CD4-positive, alpha-beta T cell treated with Interleukin-6 for 4 hours (primary cell): Measurements from ENCODE around the gene GORASP1.

Experiments
- DNase-seq: peaks from one replicate; pipeline ENCODE4 v3.0.0-alpha.2; 2020; ENCODE audit warnings: mixed read lengths

Gene GORASP1

DNA sequence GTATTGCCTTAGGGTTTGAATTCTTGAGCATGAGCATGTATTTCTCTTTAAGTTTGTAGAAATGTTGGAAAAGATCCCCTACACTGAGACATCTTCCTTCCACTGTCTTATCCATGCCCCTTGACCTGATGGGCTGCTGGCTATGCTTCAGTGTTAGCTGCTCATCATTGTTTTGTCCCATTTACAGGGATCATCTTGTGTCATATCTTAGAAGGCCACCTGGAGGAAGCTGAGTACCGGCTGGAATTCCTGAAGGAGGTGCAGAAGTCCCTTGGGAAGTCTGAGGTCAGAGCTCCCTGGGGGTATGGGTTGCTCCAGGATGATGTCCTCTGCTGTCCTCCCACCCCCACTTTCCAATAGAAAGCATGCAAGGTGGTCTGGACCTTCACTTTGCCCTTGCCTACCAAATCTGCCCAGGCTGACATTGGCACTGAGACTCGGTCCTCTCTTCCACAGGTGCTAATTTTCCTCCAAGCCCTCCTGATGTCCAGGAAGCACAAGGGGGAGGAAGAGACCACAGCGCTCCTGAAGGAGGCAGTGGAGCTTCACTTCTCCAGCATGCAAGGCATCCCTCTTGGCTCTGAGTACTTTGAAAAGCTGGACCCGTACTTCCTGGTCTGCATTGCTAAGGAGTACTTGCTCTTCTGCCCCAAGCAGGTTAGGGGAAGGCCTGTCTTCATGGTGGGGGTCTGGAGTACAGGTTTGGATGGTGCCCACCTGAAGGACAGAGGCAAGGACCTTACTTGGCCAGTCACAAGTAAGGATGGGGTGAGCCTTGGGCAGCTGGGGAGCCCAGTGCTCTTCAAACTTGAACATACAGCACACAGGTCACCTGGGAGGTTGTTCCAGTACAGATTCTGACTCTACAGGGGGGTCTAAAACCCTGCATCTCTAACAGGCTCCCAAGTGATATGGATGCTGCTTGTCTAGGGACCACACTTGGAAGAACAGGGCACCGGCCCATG lies 17.7 kb upstream of the GORASP1 start:
- no peak for DNase-seq

DNA sequence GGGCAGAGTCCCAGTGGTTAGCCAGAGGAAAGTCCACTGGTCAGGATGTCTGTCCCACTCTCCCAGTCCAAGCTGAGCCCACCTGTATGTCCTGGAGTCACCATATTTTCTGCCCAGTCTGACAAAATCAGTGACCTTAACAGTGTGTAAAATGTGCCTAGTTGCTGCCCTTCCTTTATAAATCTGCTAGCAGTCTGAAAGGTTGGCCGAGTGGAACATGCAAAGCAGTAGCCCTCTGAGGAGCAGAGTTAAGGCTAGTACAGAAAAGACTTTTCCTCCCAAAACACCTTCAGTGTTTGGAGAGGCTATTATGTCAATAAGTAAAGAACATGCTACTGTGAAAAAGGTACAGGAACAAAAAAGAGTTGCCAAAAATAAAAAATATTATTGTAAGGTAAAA lies 15.4 kb upstream of the GORASP1 start:
- DNase-seq = no peak

DNA sequence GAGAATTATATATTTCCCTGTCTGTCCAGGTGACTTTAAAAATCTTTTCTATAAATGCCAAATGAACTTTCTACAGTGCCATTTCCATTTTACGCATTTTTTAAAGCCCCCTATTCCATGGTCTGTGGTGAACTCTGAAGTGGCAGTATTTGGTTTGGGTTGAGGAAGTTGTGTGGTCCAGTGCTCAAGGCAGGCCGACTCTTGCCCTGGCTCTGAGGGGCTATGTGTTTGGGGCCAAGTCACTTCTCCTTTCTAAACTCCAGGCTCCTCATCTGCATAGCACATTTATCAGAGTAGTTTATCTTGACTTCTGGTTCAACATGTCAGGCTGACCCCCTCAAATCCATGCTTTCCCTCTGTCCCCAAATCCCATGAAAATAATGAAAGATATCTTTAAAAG lies 14.2 kb upstream of the GORASP1 start:
- no peak for DNase-seq

DNA sequence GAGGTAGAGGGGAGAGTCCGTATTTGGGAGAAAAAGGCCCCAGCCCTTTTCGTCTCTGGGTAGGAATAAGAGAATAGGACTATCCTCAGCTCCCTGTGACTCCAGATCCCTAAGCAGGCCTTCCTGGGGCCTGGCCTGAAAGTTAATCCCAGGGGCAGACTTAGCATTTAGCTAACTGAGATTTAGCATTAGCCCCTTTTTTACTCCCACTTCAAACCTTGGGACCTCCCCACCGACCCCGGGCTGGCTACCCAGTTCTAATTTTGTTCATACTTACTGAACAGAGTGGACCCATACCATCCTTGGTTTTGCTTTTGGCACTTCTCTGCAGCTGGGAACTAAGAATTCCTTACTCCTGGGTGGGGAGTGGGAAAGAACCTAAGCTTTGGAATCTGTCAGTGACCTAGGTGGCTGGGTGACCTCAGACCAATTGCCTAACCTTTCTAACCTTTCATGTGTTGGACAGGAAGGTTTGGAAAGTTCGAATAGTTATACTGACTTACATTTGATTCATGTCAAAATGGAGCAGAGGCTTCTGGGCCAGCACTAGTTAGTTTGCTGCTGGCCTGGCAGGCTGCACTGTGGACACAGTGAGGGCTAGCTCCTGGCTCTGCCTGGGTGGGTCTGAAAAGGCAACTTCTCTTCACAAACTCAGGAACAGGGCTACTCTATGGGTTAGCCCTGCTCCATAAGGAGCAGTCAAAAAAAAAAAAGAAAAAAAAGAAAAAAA lies 11.7 kb upstream of the GORASP1 start:
- DNase-seq = no peak

DNA sequence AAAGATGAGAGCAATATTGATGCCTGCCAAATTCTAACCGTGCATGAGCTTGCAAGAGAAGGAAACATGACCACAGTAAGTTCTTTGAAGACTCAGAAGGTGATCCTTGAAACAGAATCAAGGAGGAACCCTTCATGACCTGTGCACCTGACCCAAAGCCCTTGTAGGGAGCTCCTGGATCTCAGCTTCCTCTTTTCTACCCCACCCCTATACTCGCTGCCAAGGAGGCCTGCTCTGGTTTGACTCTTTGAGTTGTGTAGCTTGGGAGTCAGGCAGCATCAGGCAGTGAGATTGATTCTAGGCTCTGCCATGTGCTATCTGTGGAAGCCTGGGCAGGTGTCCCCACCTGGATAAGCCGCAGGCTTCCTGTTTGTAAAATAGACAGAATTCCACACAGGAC lies 10.7 kb upstream of the GORASP1 start:
- DNase-seq = no peak

DNA sequence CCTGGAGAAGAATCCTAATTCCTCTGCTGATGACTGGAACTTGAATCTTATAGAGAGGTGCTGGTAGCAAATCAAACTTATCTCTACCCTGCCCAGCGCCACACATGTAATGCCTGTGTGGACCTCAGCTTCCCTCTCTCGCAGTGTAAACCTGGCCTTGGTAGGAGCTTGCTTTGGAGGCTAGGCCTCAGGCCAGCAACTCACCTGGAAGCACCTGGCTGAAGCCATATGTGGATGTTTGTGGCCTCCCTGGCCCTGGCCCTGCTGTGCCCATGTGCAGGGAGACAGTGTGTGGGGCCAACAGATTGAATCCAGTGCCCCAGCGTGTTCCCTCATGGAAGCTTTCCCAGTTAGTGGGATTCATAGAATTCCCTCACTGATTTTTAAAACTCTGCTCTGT lies 8.4 kb upstream of the GORASP1 start:
- no peak for DNase-seq

DNA sequence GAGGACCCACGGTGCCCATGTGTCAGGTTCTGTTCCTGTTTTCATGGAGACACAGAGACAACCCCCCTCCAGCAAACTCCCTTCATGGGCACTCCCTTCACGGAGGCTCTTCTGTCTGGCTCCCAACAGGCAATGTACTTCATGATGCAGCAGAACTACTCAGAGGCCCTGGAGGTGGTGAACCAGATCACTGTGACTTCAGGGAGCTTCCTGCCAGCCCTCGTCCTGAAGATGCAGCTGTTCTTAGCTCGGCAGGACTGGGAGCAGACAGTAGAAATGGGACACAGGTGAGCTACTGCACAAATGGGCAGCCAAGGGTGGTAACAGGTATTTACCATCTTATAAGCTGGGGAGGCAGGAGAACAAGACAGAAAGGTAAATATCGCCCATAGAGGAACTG lies 7.0 kb upstream of the GORASP1 start:
- no peak for DNase-seq

DNA sequence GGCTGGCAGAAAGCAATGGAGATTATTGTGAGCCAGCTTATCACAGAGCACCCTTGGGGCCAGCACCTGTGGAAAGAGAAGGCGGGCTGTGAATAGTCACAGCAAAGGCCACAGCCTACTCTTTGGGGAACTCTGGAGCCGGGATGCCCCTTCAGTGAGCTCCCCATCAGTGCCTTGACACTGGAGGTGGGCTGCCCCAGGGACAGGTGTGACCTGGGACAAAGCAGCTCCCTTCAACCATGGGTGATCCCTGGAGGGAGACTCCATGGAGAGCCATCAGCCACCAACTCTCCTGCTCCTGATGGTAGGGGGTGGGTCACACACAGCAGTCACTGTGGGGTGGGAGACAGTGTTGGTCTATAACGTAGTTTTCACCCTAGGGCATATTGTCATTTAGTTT lies 5.9 kb upstream of the GORASP1 start:
- no peak for DNase-seq

DNA sequence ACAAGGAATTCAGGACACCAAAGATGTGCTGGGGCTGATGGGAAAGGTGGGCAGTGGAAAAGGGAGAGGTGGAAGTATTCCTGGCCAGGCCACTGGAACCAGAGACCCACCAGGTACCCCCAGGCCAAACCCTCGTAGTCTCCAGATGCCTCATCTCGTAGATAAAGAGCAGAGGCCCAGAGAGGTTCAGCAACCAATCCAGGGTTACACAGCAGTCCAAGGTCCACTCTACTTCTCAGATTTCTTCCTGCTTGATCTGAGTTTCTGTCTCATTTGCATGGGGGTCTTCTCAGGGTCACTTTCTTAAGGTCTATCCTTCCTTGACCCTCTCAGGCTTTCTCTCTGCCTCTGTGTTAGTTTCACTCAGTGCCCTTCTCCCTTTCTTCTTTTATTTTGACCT lies 5.1 kb upstream of the GORASP1 start:
- DNase-seq = no peak

DNA sequence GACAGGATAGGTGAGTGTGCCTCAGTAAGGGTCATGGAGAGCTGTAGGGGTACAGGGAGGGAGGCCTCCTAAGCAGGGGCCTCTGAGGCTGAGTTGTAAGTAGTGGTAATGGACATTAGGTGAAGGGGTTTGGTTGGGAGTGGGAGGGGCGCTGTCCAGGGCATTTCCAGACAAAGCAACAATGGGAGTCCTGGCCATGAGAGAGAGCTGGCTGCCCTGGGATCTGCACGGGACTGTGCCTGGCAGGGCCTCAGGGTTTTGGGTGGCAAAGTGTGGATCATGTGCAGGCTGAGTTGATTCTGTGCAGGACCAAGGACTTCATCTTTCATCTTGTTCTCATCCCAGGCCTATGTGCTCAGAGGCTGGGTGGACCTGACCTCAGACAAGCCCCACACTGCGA lies 4.7 kb upstream of the GORASP1 start:
- no peak for DNase-seq

DNA sequence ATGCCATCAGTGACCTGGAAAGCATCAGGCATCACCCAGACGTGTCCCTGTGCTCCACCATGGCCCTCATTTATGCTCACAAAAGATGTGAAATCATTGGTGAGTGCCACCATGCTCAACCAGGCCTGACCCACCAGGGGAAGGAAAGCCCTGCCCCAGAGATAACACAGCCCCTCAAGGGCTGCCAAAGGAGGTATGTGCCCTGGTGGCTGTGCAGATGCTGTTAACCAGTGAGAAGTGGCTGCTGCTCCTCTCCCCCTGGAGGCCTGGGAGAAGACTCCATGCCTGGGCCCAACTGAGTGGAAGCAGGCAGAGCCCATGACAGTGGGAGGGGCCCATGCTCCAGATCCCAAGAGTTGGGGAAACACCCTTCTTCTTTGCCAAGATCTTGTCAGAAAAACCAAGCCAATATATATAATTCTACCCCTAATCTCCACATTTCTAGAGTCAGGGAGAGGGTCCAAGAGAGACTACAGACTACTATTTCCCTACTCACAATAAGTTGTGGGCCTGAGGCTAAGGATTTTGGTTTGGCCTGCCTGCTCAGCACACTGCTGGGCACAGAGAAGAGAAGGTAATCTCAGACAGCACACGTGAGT lies 2.7 kb upstream of the GORASP1 start:
- DNase-seq = no peak

DNA sequence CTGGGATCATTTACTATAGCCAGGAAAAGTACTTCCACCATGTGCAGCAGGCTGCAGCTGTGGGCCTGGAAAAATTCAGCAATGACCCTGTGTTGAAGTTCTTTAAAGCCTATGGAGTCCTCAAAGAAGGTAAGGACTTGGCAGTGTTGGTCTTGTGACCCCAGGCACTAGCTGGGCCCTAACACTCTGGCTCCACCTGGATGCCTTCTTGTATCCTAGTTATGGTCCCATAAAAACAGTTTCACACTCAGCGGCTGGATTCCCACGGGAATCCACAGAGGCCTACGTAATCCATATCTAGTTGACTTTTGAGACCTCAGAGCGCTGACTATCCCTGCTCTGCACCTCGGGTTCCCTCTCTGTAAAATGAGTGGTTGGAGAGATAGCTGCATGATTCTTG lies 1.7 kb upstream of the GORASP1 start:
- no peak for DNase-seq

DNA sequence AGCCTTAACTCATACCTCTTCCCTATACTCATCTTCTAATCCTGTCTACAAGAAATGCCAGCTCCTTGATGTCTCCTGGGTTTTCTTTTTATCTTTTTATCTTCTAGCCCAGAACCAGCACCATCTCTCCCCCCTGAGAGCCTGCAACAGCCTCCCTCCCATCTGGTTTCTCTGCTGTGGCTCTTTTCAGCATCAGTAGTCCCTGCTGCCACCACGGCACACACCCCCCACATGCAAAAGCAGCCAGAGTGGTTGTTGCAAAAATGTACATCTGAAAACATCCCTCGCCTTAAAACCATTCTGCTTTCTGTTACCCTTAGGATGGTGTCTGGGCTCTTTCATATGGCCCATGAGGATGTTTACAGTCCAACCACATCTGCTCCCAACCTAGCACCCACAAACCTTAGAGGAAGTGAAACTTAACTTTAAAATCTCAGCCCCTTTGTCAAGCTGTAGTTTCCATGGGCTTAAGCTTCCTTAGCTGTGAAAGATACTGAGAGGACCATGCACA lies 828 bp upstream of the GORASP1 start:
- DNase-seq = peak; percentile 31

DNA sequence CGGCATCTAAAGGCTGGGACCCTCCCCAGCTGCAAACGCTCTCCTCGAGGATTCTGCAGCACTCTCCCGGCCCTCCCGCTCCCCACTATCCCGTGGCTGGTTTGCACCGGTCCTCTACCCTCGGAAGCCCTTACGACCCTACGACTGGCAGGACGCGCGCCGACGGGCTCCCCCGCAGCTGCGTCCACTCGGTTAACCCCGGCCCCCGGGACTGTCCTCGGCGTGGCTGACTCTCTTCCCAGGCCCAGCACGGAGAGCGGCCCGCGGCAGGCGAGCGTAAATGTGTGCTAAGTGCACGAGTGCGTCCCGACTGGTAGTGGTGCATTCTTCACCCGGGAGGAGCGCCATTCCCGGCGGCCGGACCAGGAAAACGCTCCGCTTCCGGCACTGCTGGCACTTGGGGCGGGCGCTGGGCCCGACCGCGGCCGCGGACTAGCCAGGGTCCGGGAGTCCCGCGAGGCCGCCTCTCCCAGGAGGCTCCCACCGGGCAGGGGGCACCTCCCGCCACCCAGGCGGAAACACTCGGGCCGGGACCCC lies 508 bp downstream of the GORASP1 start:
- peak; percentile 25 for DNase-seq

DNA sequence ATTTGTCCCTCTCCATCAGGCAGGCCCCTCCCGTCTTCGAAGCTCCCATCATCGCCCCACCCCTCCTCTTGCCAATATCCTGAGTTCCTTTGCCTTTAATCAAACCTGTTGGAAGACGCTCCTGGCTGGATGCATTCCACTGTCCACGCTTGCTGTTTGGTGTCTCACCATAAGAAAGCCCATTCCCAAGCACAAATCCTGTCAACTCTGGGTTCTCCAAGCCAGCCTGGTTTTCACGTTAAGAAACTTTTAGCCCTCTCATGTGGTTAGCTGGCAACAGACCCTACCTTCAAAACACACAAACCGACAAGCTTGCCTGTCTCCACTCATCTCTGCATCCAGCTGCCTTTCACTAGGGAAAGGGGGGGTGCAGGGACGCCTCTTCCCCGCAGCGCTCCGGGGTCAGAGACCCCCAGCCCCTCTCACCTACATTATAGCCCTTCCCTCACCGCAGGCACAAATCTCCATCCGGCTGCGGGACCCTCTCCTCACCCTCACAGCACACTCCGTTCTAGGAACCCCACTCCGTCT lies 1.1 kb downstream of the GORASP1 start:
- no peak for DNase-seq

DNA sequence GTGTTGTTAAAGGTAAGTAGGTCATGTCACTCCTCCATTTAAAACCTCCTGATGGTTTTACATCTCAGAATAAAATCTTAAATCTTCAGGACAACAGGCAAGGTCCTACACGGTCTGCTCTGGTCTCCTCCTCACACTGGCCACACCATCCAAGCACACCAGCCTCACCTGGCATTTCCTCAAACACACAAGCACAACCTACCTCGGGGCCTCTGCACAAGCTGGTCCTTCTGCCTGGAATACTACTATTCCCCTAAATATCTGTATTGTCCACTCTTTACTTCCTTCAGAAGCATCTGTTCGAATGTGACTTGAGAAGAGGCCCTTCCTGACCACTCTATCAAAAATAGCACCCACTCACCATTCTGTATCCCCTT lies 1.8 kb downstream of the GORASP1 start:
- DNase-seq = no peak

DNA sequence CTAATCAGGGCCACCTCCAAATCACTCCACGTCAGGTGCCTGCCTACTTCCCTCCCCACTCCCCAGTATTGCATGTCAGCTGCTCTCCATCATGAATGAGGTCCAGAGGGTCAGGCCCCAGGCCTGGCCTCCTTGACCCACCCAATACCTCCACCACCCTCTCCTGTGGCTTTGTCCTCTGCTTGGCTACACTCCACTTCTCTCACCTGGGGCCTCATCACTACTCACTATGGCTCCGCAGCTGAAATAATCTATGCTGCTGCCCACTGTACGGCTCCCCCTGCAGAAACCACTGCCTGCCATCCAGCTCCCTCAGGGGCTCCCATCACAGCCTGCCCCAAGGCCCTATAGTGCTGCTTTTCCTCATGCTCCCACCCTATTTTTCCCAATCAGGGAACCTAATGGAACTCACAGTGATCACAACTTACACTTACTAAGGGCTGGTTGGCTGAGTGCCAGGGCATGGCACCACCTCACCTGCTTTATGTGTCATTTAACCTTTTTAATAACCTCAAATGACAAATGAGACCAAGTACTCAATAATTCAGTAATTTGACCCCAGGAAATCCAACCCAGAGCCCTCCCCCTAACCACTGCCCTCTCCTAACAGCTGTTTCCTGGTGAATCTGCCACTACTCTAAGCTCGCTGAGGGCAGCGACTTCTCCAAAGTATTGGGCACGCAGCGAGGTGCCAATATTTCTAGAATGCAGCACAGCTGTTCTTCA lies 2.3 kb downstream of the GORASP1 start:
- peak; percentile 66 for DNase-seq

DNA sequence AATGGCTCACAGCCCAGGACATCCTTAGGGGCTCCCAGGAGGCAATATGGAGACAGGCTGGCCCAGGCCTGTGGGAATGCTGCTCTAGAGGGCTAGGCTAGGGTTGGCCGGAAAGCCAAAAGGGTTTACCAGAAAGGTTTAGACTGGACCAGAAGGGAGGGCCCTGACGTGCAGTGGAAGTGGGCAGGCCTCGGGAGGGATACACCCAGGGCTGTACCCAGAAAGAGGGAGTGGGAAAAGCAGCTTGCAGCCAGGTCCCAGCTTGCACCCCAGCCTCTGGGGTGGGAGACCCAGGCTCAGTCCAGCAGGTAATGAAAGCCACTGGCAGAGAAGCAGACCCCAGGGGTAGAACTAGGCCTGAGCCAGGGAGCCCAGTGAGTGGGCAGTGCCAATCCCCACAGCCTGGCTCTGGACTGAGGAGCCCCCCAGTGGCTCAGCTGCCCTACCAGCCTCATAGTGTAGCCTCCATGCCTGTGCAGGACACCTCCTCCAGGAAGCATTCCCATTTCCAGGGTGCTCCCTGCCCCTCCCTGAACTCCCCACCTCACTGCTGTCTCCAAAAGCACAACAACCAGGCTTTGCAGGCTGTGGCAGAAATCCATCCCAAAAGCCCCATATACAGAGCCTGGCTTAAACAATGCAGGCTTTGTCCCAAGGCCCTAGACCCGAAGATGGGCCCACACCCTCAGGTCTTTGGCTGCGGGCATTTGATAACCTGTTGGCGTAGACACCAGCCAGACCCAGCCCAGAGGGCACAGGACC lies 3.5 kb downstream of the GORASP1 start:
- no peak for DNase-seq

DNA sequence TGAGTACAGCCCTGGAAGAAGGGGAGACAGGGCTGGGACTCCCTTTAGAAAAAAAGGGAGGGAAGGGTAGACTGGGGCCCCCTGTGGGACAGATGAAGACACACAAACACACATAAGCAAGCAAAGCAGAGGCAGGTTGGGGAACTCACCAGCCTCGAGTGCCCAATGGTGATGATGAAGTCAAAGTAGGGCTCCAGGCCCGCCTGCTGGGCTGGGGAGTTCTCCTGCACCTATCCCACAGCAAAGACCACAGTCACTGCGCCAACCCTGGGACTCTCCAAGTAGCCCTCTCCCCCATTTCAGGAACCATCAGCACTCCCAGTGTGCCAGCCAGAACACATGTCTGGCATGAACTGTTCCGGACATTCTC lies 4.1 kb downstream of the GORASP1 start:
- no peak for DNase-seq

DNA sequence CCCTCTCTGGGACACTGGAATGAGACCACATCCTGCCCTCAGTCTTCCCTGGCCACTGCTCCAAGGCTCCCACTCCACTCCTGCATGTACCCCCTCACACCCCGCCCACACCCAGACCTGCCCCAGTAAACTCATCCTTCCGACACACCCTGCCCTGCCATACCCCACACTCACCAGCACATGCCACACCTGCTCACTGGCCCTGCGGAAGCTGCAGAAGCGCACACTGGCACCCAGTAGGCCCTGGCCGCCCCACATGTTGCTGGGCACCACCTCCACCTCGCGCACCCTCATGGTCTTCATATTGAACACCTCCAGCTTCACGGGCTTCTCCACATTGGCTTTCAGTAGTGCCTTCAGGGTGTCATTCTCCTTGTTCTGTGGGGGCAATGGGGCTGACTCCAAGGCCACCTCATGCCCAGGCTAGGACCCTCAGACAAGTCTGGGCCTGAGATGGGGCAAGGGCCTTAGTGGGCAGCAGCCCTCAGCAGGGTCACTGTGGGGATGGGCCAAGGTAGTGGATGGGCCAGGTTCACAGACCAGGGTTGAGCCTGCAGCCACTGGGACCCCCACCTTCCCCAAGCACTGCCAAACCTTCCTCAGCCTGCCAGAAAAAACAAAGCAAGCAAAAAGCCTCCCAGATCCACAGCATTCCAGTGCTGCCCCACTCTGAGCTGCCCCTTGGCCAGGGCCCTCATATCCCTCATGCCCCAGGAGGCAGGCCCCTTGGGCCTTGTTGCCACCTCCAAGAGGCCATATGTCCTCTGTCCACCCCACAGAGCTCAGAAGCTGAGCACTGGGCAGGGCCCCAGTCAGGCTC lies 4.7 kb downstream of the GORASP1 start:
- DNase-seq = no peak
